ENCODE measurements around the gene CPNE5.

CPNE5 gene

DNA sequence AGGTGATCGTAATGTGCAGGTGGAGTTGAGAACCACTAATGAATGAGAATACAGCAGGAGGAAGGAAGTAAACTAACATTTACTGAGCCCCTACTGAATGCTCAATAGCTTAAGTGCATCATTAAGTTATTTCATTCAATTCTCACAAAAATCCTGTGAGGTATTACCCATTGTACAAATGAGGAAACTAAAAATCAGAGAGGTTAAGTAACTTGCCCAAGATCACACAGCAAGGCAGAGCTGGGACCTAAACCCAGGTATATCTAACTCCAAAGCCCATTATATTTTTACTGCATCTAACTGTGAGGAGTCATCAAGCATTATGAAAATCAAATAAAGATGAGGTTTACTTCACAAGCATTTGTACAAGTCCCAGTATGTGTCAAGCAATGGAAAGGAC is 35.3 kb downstream of the CPNE5 start:
- no peak for TF ChIP-seq FOXP2 (optimal IDR thresholded peaks at IDR 0.05; ENCODE audit: borderline replicate concordance, extremely low read depth, extremely low read length, insufficient read depth)
- no peak for TF ChIP-seq SIN3A (IDR thresholded peaks at IDR 0.05; ENCODE audit: borderline replicate concordance, insufficient read depth, low read length)
- TF ChIP-seq, protein P1, sequence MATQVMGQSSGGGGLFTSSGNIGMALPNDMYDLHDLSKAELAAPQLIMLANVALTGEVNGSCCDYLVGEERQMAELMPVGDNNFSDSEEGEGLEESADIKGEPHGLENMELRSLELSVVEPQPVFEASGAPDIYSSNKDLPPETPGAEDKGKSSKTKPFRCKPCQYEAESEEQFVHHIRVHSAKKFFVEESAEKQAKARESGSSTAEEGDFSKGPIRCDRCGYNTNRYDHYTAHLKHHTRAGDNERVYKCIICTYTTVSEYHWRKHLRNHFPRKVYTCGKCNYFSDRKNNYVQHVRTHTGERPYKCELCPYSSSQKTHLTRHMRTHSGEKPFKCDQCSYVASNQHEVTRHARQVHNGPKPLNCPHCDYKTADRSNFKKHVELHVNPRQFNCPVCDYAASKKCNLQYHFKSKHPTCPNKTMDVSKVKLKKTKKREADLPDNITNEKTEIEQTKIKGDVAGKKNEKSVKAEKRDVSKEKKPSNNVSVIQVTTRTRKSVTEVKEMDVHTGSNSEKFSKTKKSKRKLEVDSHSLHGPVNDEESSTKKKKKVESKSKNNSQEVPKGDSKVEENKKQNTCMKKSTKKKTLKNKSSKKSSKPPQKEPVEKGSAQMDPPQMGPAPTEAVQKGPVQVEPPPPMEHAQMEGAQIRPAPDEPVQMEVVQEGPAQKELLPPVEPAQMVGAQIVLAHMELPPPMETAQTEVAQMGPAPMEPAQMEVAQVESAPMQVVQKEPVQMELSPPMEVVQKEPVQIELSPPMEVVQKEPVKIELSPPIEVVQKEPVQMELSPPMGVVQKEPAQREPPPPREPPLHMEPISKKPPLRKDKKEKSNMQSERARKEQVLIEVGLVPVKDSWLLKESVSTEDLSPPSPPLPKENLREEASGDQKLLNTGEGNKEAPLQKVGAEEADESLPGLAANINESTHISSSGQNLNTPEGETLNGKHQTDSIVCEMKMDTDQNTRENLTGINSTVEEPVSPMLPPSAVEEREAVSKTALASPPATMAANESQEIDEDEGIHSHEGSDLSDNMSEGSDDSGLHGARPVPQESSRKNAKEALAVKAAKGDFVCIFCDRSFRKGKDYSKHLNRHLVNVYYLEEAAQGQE (IDR thresholded peaks at IDR 0.05; ENCODE audit: insufficient read depth in 1 of 2, low read depth in 2 of 2, low read length in 2 of 2), result no peak
- TF ChIP-seq POLR2AphosphoS5 (IDR thresholded peaks at IDR 0.05; ENCODE audit: low read depth, low read length), result no peak
- no peak for TF ChIP-seq TAF1 (IDR thresholded peaks at IDR 0.05; ENCODE audit: borderline replicate concordance, insufficient read depth, low read length)

DNA sequence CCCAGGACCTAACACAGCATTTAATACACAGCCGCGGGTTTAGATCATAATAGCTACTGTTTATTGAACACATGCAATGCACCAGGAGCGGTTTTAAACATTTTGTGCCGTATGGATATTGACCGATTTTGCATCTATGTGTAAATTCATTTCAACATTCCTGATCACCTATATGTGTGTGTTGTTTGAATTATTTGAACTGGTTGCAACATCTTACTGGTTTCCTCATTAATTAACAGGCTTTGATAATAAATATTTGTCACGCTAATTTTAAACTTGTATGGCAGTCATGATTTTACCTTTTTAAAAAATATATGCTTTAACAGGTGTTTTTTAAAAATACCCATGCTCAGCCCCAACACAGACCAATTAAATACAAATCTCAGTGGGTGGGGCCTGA is 35.8 kb downstream of the CPNE5 start:
- TF ChIP-seq, protein P1 (IDR thresholded peaks at IDR 0.05; ENCODE audit: insufficient read depth in 1 of 2, low read depth in 2 of 2, low read length in 2 of 2), result no peak
- TF ChIP-seq SIN3A (IDR thresholded peaks at IDR 0.05; ENCODE audit: borderline replicate concordance, insufficient read depth, low read length), result no peak
- TF ChIP-seq FOXP2 (optimal IDR thresholded peaks at IDR 0.05; ENCODE audit: borderline replicate concordance, extremely low read depth, extremely low read length, insufficient read depth), result no peak
- TF ChIP-seq TAF1 (IDR thresholded peaks at IDR 0.05; ENCODE audit: borderline replicate concordance, insufficient read depth, low read length), result no peak
- TF ChIP-seq POLR2AphosphoS5 (IDR thresholded peaks at IDR 0.05; ENCODE audit: low read depth, low read length), result no peak

DNA sequence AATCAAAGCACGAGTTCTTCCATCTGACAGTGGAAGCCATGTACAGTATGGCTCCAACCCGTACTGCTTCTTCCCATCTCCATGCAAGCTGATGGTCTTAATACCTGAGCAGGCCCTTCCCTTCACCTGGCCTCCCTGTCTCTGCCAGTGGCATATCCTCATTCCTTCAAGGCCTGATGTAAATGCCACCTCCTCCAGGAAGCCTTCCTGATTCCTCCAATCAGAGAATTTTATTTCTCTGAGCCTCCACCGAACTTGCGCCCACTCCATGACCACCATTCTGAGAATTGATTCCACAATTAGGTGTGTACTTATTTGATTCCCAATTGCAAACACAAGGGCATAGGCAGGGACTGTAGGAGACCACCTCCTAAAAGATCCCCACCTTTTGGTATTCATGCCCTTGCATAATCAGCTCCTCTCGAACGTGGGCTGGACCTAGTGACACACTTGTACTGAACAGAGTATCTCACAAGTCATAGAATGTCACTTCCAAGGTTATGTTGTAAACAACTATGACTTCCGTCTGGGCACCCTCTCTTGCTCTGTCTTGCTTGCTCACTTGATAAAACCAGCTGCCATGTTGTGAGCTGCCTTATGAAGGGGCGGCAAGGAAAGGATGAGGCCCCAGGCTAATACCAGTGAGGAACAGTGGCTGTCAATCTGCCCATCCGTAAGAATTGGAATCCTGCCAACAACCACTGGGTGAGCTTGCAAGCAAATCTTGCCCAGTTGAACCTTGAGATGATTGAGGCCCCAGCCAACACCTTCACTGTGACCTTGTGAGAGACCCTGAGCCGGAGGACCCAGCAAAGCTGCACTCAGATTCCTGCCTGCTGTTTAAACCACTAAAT is 38.8 kb downstream of the CPNE5 start:
- TF ChIP-seq, protein P1 (IDR thresholded peaks at IDR 0.05; ENCODE audit: insufficient read depth in 1 of 2, low read depth in 2 of 2, low read length in 2 of 2), result no peak
- TF ChIP-seq POLR2AphosphoS5 (IDR thresholded peaks at IDR 0.05; ENCODE audit: low read depth, low read length) (no peak), TAF1 (IDR thresholded peaks at IDR 0.05; ENCODE audit: borderline replicate concordance, insufficient read depth, low read length) (no peak), FOXP2 (optimal IDR thresholded peaks at IDR 0.05; ENCODE audit: borderline replicate concordance, extremely low read depth, extremely low read length, insufficient read depth) (no peak), SIN3A (IDR thresholded peaks at IDR 0.05; ENCODE audit: borderline replicate concordance, insufficient read depth, low read length) (no peak)

DNA sequence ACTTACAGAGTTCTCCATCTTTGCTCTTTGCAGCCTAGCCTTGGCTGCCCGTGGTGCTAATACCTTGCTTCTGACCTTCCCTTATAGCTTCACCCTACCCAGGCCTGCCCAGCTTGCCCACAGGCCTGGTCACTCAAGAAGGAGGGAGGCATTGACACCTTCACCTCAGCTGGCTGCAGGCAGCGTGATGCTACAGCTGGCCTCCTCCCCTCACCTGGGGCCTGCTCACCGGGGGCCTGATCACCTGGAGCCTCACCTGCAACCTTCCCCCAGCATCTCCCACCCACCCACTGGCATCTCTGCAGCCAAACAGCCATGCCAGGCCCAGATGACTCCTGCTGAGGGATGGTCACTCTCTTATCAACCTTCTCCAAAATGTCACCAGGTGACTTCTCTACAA is 40.4 kb downstream of the CPNE5 start:
- TF ChIP-seq TAF1 (IDR thresholded peaks at IDR 0.05; ENCODE audit: borderline replicate concordance, insufficient read depth, low read length), result no peak
- TF ChIP-seq SIN3A (IDR thresholded peaks at IDR 0.05; ENCODE audit: borderline replicate concordance, insufficient read depth, low read length), result no peak
- TF ChIP-seq, protein P1 (IDR thresholded peaks at IDR 0.05; ENCODE audit: insufficient read depth in 1 of 2, low read depth in 2 of 2, low read length in 2 of 2), result no peak
- no peak for TF ChIP-seq POLR2AphosphoS5 (IDR thresholded peaks at IDR 0.05; ENCODE audit: low read depth, low read length)
- no peak for TF ChIP-seq FOXP2 (optimal IDR thresholded peaks at IDR 0.05; ENCODE audit: borderline replicate concordance, extremely low read depth, extremely low read length, insufficient read depth)

Data from PFSK-1 (cell line).